Ovary (tissue), 9 donors: Measurements from ENCODE around the gene RIN1. TPM values are rescaled to one million over a fixed set of nuclear protein-coding genes. Genes with fewer than 3 reads are reported as not detected.

Experiments used
- DNase-seq, 5 donors: peaks; one replicate each; pipeline ENCODE4 v3.0.0-alpha.2; 2019 to 2020
- H3K27ac ChIP-seq, 2 donors: fragments of 200-600 bp; one replicate each; pipeline versions ENCODE4 v1.5.1 to v1.8.0; 2019 to 2022
- H3K27me3 ChIP-seq: fragments of 200-600 bp; one replicate; pipeline ENCODE4 v1.8.0; 2022
- H3K36me3 ChIP-seq: fragments of 200-600 bp; sonication (generic); one replicate; pipeline ENCODE4 v1.5.1; 2019
- H3K4me1 ChIP-seq: one replicate; pipeline ENCODE4 v1.8.1; 2013; ENCODE audit warnings: mild to moderate bottlenecking, moderate library complexity; ENCODE audit not compliant: insufficient read depth
- H3K4me3 ChIP-seq: fragments of 200-600 bp; sonication (generic); one replicate; pipeline ENCODE4 v1.5.1; 2017
- H3K9me3 ChIP-seq, 2 donors: fragments of 200-600 bp in 1 of 2; sonication (generic) in 1 of 2; one replicate each; pipeline versions ENCODE4 v1.5.1 to v1.8.1; 2013 to 2019; ENCODE audit warnings: mild to moderate bottlenecking in 1 of 2, moderate library complexity in 1 of 2
- EP300 ChIP-seq: sonication (generic); formaldehyde crosslinking; IDR thresholded peaks from one replicate; pipeline ENCODE4 v1.6.1; 2017; ENCODE audit warnings: antibody characterized with exemption
- POLR2A ChIP-seq: fragments of 450-650 bp; IDR thresholded peaks from one replicate; pipeline ENCODE4 v1.6.1; 2017; ENCODE audit warnings: antibody characterized with exemption, mild to moderate bottlenecking, moderate library complexity
- WGBS, 3 donors: extraction: QIAGEN DNeasy Blood & Tissue Kit in 1 of 3; methylation state at CpG; one replicate each; pipeline versions ENCODE4 v1.1.5 to v1.1.7; 2013 to 2017; 5-methylcytosine and 5-hydroxymethylcytosine counted together
- intact Hi-C, 4 donors: fragments of 100-400 bp; cut with DNase I; formaldehyde crosslinking; loops; one replicate each; pipeline versions ENCODE4 v1.11.0 to v1.15.1; 2022 to 2023
- polyA plus RNA-seq, 2 donors: library from polyadenylated mRNA; stranded (reverse); fragments of 200-250 nt in 1 of 2; fragments of 350-450 nt in 1 of 2; fragmentation: Illumina TruSeq in 1 of 2; extraction: RNeasy Lipid Tissue Mini Kit (QIAGEN cat#74804) in 1 of 2; gene quantifications; one replicate each; pipeline ENCODE4 v1.2.3, GENCODE V29; 2013 to 2014
- total RNA-seq, 7 donors: library from RNA; depleted of rRNA in 2 of 7; stranded (reverse); fragments of >200 nt in 2 of 7; fragmentation: NEBNext Ultra II Directional in 3 of 7; extraction: Animal tissue kit (Norgen Biotek cat#: 25700) in 3 of 7; gene quantifications; one replicate each; pipeline versions ENCODE4 v1.1.0 to v1.2.4, GENCODE V29; 2016 to 2023
- TF ChIP-seq, protein P1 (sequence below), 3 donors: fragments of 450-650 bp in 2 of 3; fragments of 200-600 bp in 1 of 3; IDR thresholded peaks; one replicate each; pipeline versions ENCODE4 v1.5.1 to v1.8.0; 2016 to 2022; ENCODE audit warnings: antibody characterized with exemption in 3 of 3, mild to moderate bottlenecking in 1 of 3
- donor health status: DM: no; HTN: no; CAD: no; lungs with moderate emphysema.
- donor health status: DM: no; HTN: no; CAD: no.
- donor health status: Bipolar disorder and iron deficiency.
- donor health status: DM: yes; HTN: yes; CAD: no.
- donor health status: DM: no; HTN: no; CAD: no.
- donor health status: DM: yes; HTN: yes; CAD: no.

RIN1 gene
- total and polyA plus RNA-seq, 9 donors = 0.52 to 9.5 (median 5.0) TPM

- Histone ChIP-seq H3K36me3 (no peaks in the 10 kb centered on the region), H3K27ac (no peak overlapping the region), H3K27me3 (no peaks in the 10 kb centered on the region), H3K9me3 (no peaks in the 10 kb centered on the region), H3K4me1 (peaks cover 14% of the 10 kb centered on the region), H3K4me3 (no peak overlapping the region)
- 69 to 78% (median 78%) methylated on average over 8 of the region's 8 CpGs for WGBS, 3 donors
- no peak for TF ChIP-seq EP300
- no peak for TF ChIP-seq POLR2A
- TF ChIP-seq, protein P1, sequence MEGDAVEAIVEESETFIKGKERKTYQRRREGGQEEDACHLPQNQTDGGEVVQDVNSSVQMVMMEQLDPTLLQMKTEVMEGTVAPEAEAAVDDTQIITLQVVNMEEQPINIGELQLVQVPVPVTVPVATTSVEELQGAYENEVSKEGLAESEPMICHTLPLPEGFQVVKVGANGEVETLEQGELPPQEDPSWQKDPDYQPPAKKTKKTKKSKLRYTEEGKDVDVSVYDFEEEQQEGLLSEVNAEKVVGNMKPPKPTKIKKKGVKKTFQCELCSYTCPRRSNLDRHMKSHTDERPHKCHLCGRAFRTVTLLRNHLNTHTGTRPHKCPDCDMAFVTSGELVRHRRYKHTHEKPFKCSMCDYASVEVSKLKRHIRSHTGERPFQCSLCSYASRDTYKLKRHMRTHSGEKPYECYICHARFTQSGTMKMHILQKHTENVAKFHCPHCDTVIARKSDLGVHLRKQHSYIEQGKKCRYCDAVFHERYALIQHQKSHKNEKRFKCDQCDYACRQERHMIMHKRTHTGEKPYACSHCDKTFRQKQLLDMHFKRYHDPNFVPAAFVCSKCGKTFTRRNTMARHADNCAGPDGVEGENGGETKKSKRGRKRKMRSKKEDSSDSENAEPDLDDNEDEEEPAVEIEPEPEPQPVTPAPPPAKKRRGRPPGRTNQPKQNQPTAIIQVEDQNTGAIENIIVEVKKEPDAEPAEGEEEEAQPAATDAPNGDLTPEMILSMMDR (IDR thresholded peaks at IDR 0.05) = no peak
- intact Hi-C loops = no loop called here
- no peak for DNase-seq
Observed at GRCh38 chr11:66325263-66325671, 11.0 kb downstream of the RIN1 start.

DNA sequence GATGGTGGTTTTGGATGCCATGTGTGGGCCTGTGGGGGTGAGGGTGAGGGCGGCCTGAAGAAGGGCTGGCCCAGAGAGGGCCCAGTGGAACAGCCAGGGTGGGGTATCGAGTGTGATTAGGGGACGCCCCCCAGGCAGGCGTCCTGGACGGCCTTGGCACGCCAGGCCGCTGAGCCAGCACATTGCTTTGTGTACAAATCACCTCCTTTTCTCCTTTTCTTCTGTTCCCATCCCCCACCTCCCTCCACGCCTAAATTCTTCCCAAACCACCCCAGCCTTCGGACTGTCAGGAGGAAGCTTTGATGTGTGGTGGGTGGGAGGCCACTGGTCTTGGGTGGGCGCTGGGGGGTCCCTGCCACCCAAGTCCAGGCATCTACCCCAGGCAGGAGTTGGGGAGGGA, 11.6 kb downstream of the RIN1 start:
- WGBS, 3 donors = 26 to 42% (median 35%) methylated on average over 10 of the region's 10 CpGs
- Histone ChIP-seq H3K4me1 (peaks cover 14% of the 10 kb centered on the region), H3K27ac (no peak overlapping the region), H3K36me3 (no peaks in the 10 kb centered on the region), H3K4me3 (no peak overlapping the region), H3K9me3 (no peaks in the 10 kb centered on the region), H3K27me3 (no peaks in the 10 kb centered on the region)
- TF ChIP-seq, protein P1 (IDR thresholded peaks at IDR 0.05) = no peak
- TF ChIP-seq POLR2A = no peak
- no peak for TF ChIP-seq EP300
- intact Hi-C loops = no loop called here
- peak in 2 of 5 donors; percentile 15 to 69 for DNase-seq

DNA sequence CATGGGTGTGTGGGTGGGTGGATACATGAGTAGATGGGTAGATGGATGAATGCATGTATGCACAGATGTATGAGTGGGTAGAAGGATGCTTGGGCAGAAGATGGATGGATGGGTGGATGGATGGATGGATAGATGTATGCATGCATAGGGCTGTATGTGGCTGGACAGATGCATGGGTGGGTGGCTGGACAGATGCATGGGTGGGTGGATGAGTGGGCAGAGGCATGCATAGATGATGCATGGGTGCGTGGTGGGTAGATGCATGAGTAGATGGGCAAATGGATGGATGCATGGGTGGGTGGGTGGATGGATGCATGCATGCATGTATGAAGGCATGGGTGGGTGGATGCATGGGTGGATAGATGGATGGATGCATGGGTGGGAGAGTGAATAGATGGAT, 12.6 kb downstream of the RIN1 start:
- no peaks in the 10 kb centered on the region for H3K9me3 ChIP-seq
- H3K4me3 ChIP-seq = no peak overlapping the region
- WGBS, 3 donors = 97 to 100% (median 100%) methylated on average over 1 of the region's 1 CpG
- no peak for DNase-seq
- intact Hi-C loops = no loop called here
- H3K27ac ChIP-seq = no peak overlapping the region
- TF ChIP-seq POLR2A = no peak
- TF ChIP-seq, protein P1 (IDR thresholded peaks at IDR 0.05) = no peak
- TF ChIP-seq EP300 = no peak
- no peaks in the 10 kb centered on the region for H3K27me3 ChIP-seq
- no peaks in the 10 kb centered on the region for H3K36me3 ChIP-seq
- peaks cover 14% of the 10 kb centered on the region for H3K4me1 ChIP-seq

- Histone ChIP-seq H3K9me3 (no peaks in the 10 kb centered on the region), H3K36me3 (no peaks in the 10 kb centered on the region), H3K4me3 (no peak overlapping the region), H3K4me1 (peaks cover 15% of the 10 kb centered on the region), H3K27me3 (no peaks in the 10 kb centered on the region), H3K27ac (no peak overlapping the region)
- WGBS, 3 donors = 59 to 70% (median 64%) methylated on average over 11 of the region's 11 CpGs
- intact Hi-C loops = no loop called here
- TF ChIP-seq POLR2A (no peak), EP300 (no peak)
- TF ChIP-seq, protein P1 (IDR thresholded peaks at IDR 0.05) = no peak
- peak in 1 of 5 donors; percentile 46 for DNase-seq
Observed at GRCh38 chr11:66322732-66323427, 13.4 kb downstream of the RIN1 start.
